Naive thymus-derived CD4-positive, alpha-beta T cell (primary cell): ENCODE data around the gene GRXCR2. TPM values are rescaled to one million over a fixed set of nuclear protein-coding genes. Genes with fewer than 3 reads are reported as not detected.
"Not testable (repeated sequence)": the region's sequence is repeated elsewhere in the genome, so short reads cannot be mapped to it uniquely, and the experiment has no call there.

Experiments
- ATAC-seq: fragments of 150-1000 bp; cut with Tn5 transposase; 2 replicates; pipeline ENCODE4 v1.10.0; 2021; ENCODE audit warnings: mild to moderate bottlenecking, moderate library complexity
- CTCF ChIA-PET: fragments of 350-600 bp; sonication (Branson Sonifier 250); formaldehyde crosslinking; loops from one replicate; lab custom pipeline; 2021; ENCODE audit warnings: antibody characterized with exemption; lab: Charles Lee
- POLR2A ChIA-PET: fragments of 350-600 bp; sonication (Branson Sonifier 250); formaldehyde crosslinking; loops from one replicate; lab custom pipeline; 2021; ENCODE audit warnings: antibody characterized with exemption, inconsistent platforms; lab: Charles Lee
- DNase-seq, 9 donors: peaks; one replicate each; pipeline versions ENCODE4 v3.0.0 to v3.0.0-alpha.2; 2020 to 2022; ENCODE audit warnings: mixed read lengths in 1 of 9
- H3K27ac ChIP-seq: one replicate; pipeline ENCODE4 v1.7.0; 2013; ENCODE audit warnings: mild to moderate bottlenecking, low read depth, low read length, moderate library complexity
- H3K27me3 ChIP-seq, 2 donors: one replicate each; pipeline ENCODE4 v1.7.0; 2013; ENCODE audit warnings: low read length in 2 of 2, mild to moderate bottlenecking in 2 of 2, moderate library complexity in 2 of 2; ENCODE audit not compliant: control insufficient read depth in 2 of 2, insufficient read depth in 2 of 2
- H3K36me3 ChIP-seq, 3 experiments: 1 replicate in 2 of 3; 2 replicates in 1 of 3; pipeline ENCODE4 v1.7.0; 2013; ENCODE audit warnings: low read length in 3 of 3, mild to moderate bottlenecking in 3 of 3, moderate library complexity in 1 of 3; ENCODE audit not compliant: insufficient read depth in 3 of 3, control insufficient read depth in 2 of 3
- H3K4me1 ChIP-seq, 2 donors: one replicate each; pipeline ENCODE4 v1.7.0; 2013; ENCODE audit warnings: low read length in 2 of 2, mild to moderate bottlenecking in 2 of 2, moderate library complexity in 1 of 2; ENCODE audit not compliant: control insufficient read depth in 2 of 2, insufficient read depth in 2 of 2
- H3K4me3 ChIP-seq: 2 replicates; pipeline ENCODE4 v1.7.0; 2013; ENCODE audit warnings: mild to moderate bottlenecking, low read length
- H3K9me3 ChIP-seq, 3 experiments: 1 replicate in 2 of 3; 2 replicates in 1 of 3; pipeline ENCODE4 v1.7.0; 2013; ENCODE audit warnings: low read length in 3 of 3; ENCODE audit not compliant: control insufficient read depth in 2 of 3
- H3K27ac Mint-ChIP-seq, 9 donors: one replicate each; pipeline ENCODE4 v1.8.0; 2020 to 2022; ENCODE audit warnings: mixed read lengths in 9 of 9, mild to moderate bottlenecking in 8 of 9, moderate library complexity in 5 of 9, inconsistent platforms in 2 of 9
- H3K27me3 Mint-ChIP-seq, 5 donors: one replicate each; pipeline ENCODE4 v1.8.0; 2021 to 2022; ENCODE audit warnings: mixed read lengths in 5 of 5, mild to moderate bottlenecking in 1 of 5
- H3K36me3 Mint-ChIP-seq, 5 donors: one replicate each; pipeline ENCODE4 v1.8.0; 2020 to 2022; ENCODE audit warnings: mixed read lengths in 5 of 5, mild to moderate bottlenecking in 3 of 5, inconsistent platforms in 1 of 5
- H3K4me1 Mint-ChIP-seq, 7 donors: one replicate each; pipeline ENCODE4 v1.8.0; 2020 to 2022; ENCODE audit warnings: mixed read lengths in 7 of 7, mild to moderate bottlenecking in 3 of 7, inconsistent platforms in 1 of 7
- H3K4me3 Mint-ChIP-seq, 10 donors: one replicate each; pipeline ENCODE4 v1.8.0; 2020 to 2022; ENCODE audit warnings: mild to moderate bottlenecking in 10 of 10, mixed read lengths in 10 of 10, moderate library complexity in 6 of 10, inconsistent platforms in 2 of 10
- H3K9me3 Mint-ChIP-seq, 11 donors: one replicate each; pipeline ENCODE4 v1.8.0; 2020 to 2022; ENCODE audit warnings: mixed read lengths in 11 of 11, mild to moderate bottlenecking in 4 of 11, inconsistent platforms in 1 of 11, moderate library complexity in 1 of 11
- intact Hi-C, 2 donors: fragments of 100-400 bp; cut with micrococcal nuclease; formaldehyde crosslinking; loops; one replicate each; pipeline ENCODE4 v1.15.1; 2023
- polyA plus RNA-seq, 2 donors: library from polyadenylated mRNA; unstranded; fragments of 300-500 nt; fragmentation: Illumina TruSeq; gene quantifications; one replicate each; pipeline ENCODE4 v1.2.3, GENCODE V29; 2021
- total RNA-seq, 6 experiments: library from RNA in 5 of 6; stranded (reverse) in 5 of 6; gene quantifications; 1 replicate in 5 of 6; 2 replicates in 1 of 6; pipeline ENCODE4 v1.2.3 and lab custom pipeline; 2021 to 2026

Gene GRXCR2
- total and polyA plus RNA-seq, 7 experiments from 2014 or later = not detected

DNA sequence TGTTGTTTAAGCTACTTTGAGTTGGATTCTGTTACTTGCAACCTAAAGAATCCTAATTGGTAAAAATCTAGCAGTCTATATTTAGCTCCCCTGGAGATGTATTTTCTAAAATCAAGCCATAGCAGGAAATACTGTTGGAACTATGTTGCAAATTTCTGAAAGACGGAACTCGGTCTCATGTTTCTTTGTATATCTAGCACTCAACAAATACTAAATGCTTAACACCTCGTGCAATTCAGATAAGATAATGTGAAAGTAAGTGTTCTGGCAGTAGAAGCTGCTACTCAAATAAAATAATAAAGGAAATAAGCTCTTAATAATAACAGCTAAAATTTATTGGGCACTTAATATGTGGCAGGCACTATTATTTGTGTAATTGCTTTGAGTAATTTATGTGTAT lies 26.7 kb downstream of the GRXCR2 start:
- Mint-ChIP-seq H3K36me3 (no peaks in the 10 kb centered on the region), H3K27me3 (peaks cover 7 to 30% (median 17%) of the 10 kb centered on the region in 5 donors), H3K27ac (no peak overlapping the region), H3K4me3 (no peak overlapping the region), H3K9me3 (peaks cover 0 to 9% (median 0%) of the 10 kb centered on the region in 11 donors), H3K4me1 (peaks cover 0 to under 1% (median 0%) of the 10 kb centered on the region in 7 donors)
- H3K27ac ChIP-seq = no peak overlapping the region
- ChIA-PET POLR2A (no interaction called here), CTCF (no interaction called here)
- DNase-seq (no peak), ATAC-seq (no peak)
- H3K4me3 ChIP-seq = no peak overlapping the region
- H3K9me3 ChIP-seq = no peaks in the 10 kb centered on the region
- intact Hi-C loops = no loop called here
- H3K4me1 ChIP-seq = no peaks in the 10 kb centered on the region
- H3K27me3 ChIP-seq = no peaks in the 10 kb centered on the region
- H3K36me3 ChIP-seq = no peaks in the 10 kb centered on the region

DNA sequence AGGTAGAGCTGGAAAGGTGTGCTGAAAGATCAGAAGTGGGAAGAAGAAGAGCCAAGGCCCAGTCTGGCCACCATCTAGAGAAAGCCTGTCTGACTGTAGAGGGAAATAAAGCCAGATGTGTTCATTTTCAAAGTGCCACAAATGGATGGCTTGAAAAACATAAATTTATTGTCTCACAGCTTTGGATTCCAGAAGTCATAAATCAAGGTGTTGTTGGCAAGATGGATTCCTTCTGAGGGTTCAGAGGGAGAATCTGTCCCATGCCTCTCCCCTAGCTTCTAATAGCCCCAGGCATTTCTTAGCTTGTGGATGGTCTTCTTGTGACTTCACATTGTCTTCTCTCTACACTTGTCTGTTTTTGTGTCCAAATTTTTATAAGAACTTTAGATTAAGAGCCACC lies 31.5 kb downstream of the GRXCR2 start:
- CTCF ChIA-PET = no interaction called here
- POLR2A ChIA-PET = no interaction called here
- Mint-ChIP-seq H3K27me3 (peaks cover 16 to 27% (median 23%) of the 10 kb centered on the region in 5 donors), H3K4me3 (no peak overlapping the region), H3K9me3 (peaks cover 0 to 4% (median 0%) of the 10 kb centered on the region in 11 donors), H3K4me1 (peaks cover 0 to 5% (median 4%) of the 10 kb centered on the region in 7 donors), H3K36me3 (no peaks in the 10 kb centered on the region), H3K27ac (no peak overlapping the region)
- H3K4me3 ChIP-seq = no peak overlapping the region
- no peak for DNase-seq
- no peaks in the 10 kb centered on the region for H3K36me3 ChIP-seq
- no peaks in the 10 kb centered on the region for H3K9me3 ChIP-seq
- H3K27ac ChIP-seq = no peak overlapping the region
- intact Hi-C loops = no loop called here
- ATAC-seq = no peak
- H3K4me1 ChIP-seq = no peaks in the 10 kb centered on the region
- H3K27me3 ChIP-seq = no peaks in the 10 kb centered on the region

DNA sequence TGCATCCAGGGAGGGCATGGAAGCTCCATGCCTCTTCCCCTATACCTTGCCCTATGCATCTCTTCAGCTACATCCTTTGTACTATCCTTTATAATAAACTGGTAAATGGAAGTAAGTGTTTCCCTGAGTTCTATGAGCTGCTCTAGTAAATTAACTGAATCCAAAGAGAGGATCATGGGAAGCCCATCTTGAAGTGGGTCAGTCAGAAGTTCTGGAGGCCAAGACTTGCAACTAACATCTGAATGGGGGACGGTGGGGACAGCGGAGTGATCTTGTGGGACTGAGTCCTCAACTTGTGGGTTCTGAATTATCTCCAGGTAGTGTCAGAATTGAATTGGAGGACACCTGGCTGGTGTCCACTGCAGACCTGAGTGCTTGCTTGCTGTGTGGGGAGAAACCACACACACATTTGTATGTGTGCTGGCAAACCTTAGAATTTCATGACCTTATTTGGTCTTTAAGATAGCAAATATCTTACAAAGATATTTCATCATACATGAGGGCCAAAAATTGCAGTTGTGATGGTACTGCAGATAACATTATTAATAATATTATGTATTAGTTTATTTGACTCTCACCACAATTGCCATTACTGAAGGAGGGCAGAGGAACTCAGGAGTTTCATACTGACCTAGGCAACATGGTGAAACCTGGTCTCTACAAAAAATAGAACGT lies 32.2 kb downstream of the GRXCR2 start:
- peaks cover 0 to 2% (median 0%) of the 10 kb centered on the region in 11 donors for H3K9me3 Mint-ChIP-seq
- Histone ChIP-seq H3K9me3 (no peaks in the 10 kb centered on the region), H3K27me3 (no peaks in the 10 kb centered on the region), H3K36me3 (no peaks in the 10 kb centered on the region), H3K27ac (no peak overlapping the region), H3K4me1 (peaks cover 0 to 4% of the 10 kb centered on the region in 2 donors), H3K4me3 (no peak overlapping the region)
- no peak overlapping the region for H3K4me3 Mint-ChIP-seq
- ATAC-seq (no peak), DNase-seq (no peak)
- H3K27me3 Mint-ChIP-seq = peaks cover 16 to 32% (median 20%) of the 10 kb centered on the region in 5 donors
- ChIA-PET POLR2A (no interaction called here), CTCF (no interaction called here)
- H3K36me3 Mint-ChIP-seq = no peaks in the 10 kb centered on the region
- H3K4me1 Mint-ChIP-seq = peaks cover 0 to 11% (median 5%) of the 10 kb centered on the region in 7 donors
- no peak overlapping the region for H3K27ac Mint-ChIP-seq
- intact Hi-C loops = no loop called here

DNA sequence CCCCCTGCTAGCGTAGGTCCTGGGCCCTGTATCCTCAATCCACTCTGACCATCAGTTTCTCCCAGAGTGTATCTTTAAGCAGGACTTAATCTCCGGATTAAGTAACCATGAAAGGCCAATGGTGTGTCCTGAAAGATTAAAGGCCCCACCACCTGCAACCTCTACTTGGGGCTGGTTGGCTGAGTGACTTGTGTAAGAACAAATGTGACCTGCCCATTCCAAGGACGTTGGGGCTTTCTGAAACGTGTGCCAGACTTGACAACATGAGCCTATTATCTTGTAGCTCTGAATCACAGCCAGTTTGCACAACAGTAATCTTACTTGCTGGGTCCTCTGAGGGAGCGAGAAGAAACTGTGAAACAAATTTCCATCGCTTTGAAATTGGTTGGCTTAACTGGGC lies 34.5 kb downstream of the GRXCR2 start:
- no peak overlapping the region for H3K4me3 ChIP-seq
- H3K27ac ChIP-seq = no peak overlapping the region
- H3K4me1 ChIP-seq = peaks cover 0 to 4% of the 10 kb centered on the region in 2 donors
- H3K4me3 Mint-ChIP-seq = no peak overlapping the region
- H3K36me3 ChIP-seq = no peaks in the 10 kb centered on the region
- H3K9me3 Mint-ChIP-seq = peaks cover 0 to 2% (median 0%) of the 10 kb centered on the region in 11 donors
- no peaks in the 10 kb centered on the region for H3K36me3 Mint-ChIP-seq
- no peaks in the 10 kb centered on the region for H3K27me3 ChIP-seq
- intact Hi-C loops = no loop called here
- H3K27me3 Mint-ChIP-seq = peaks cover 21 to 35% (median 22%) of the 10 kb centered on the region in 5 donors
- POLR2A ChIA-PET = no interaction called here
- H3K27ac Mint-ChIP-seq = no peak overlapping the region
- peaks cover 0 to 21% (median 12%) of the 10 kb centered on the region in 7 donors for H3K4me1 Mint-ChIP-seq
- H3K9me3 ChIP-seq = no peaks in the 10 kb centered on the region
- no peak for DNase-seq
- CTCF ChIA-PET = no interaction called here
- no peak for ATAC-seq

DNA sequence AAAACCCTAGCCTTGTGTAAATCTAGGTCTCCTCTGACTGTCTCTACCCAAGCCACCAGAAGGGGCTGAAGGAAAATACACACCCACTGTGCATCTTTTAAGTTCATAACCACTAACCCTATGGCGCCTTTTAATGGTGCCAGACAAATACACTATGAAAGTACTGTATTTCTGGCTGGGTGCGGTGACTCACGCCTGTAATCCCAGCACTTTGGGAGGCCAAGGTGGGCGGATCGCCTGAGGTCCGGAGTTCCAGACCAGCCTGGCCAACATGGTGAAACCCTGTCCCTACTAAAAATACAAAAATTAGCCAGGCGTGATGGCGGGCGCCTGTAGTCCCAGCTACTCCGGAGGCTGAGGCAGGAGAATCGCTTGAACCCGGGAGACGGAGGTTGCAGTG lies 36.6 kb downstream of the GRXCR2 start:
- H3K4me1 ChIP-seq, DNase-seq, H3K4me3 ChIP-seq, H3K36me3 Mint-ChIP-seq, POLR2A ChIA-PET, H3K36me3 ChIP-seq, ATAC-seq, H3K9me3 ChIP-seq, intact Hi-C loops, H3K27ac ChIP-seq, H3K27ac Mint-ChIP-seq, H3K9me3 Mint-ChIP-seq, H3K27me3 ChIP-seq: not testable (repeated sequence)
- H3K27me3 Mint-ChIP-seq = peaks cover 14 to 30% (median 24%) of the 10 kb centered on the region in 5 donors
- H3K4me1 Mint-ChIP-seq = peaks cover 0 to 21% (median 12%) of the 10 kb centered on the region in 7 donors
- H3K4me3 Mint-ChIP-seq = peak overlapping the region in 5 of 10 donors; percentile 35 to 81 (median 59)
- CTCF ChIA-PET = interaction anchor here (0.5 kb wide), 1 partner anchor 16 kb away, joined by 3 read pairs; no protein-coding TSS in a partner anchor

DNA sequence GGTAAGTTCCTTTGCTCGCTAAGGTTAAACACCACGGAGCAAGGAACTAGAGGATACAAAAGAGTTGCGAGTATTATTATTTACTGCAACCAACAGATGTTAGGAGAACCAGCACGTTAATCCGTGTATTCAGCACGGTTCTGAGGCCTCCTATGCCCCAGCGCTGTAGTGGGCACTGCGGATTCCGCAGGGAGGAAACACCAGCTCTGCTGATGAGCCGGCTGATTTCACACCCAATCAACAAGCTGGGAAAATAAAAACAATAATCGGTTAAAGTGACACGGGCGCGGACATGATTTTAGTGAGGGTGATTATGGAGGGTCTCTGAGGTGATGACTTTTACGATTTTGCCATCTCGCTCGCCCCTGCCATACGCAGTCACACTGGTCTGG lies 37.0 kb downstream of the GRXCR2 start:
- Histone ChIP-seq H3K36me3 (no peaks in the 10 kb centered on the region), H3K27ac (no peak overlapping the region), H3K4me1 (peaks cover 0 to 4% of the 10 kb centered on the region in 2 donors), H3K9me3 (no peaks in the 10 kb centered on the region), H3K27me3 (no peaks in the 10 kb centered on the region), H3K4me3 (peak overlapping the region; percentile 35)
- Mint-ChIP-seq H3K4me3 (peak overlapping the region; percentile 28 to 81 (median 58)), H3K9me3 (peaks cover 0 to 2% (median 0%) of the 10 kb centered on the region in 11 donors), H3K4me1 (peaks cover 0 to 21% (median 10%) of the 10 kb centered on the region in 7 donors), H3K36me3 (no peaks in the 10 kb centered on the region), H3K27me3 (peaks cover 14 to 30% (median 24%) of the 10 kb centered on the region in 5 donors), H3K27ac (no peak overlapping the region)
- DNase-seq (no peak), ATAC-seq (no peak)
- intact Hi-C loops = no loop called here
- CTCF ChIA-PET = interaction anchor here (0.5 kb wide), 1 partner anchor 16 kb away, joined by 3 read pairs; no protein-coding TSS in a partner anchor
- POLR2A ChIA-PET = no interaction called here
